HCT116 (cell line): Measurements from ENCODE around the gene MANEAL.

Source experiments
- CTCF ChIP-seq, 3 experiments: fragments of 200-600 bp in 1 of 3; sonication (generic) in 1 of 3; IDR thresholded peaks in 2 of 3; conservative IDR thresholded peaks in 1 of 3; 2 replicates each; pipeline ENCODE4 v1.5.1; 2012 to 2017; ENCODE audit warnings: low read depth in 2 of 3, low read length in 2 of 3, antibody characterized with exemption in 1 of 3, borderline replicate concordance in 1 of 3, control low read depth in 1 of 3, mild to moderate bottlenecking in 1 of 3, mixed read lengths in 1 of 3, mixed run types in 1 of 3, moderate library complexity in 1 of 3; ENCODE audit not compliant: insufficient read depth in 1 of 3
- MAX ChIP-seq: IDR thresholded peaks from 2 replicates; pipeline ENCODE4 v1.6.1; 2012
- POLR2A ChIP-seq: IDR thresholded peaks from 2 replicates; pipeline ENCODE4 v1.7.0; 2011; ENCODE audit warnings: borderline replicate concordance; ENCODE audit not compliant: insufficient read depth, insufficient read length; ENCODE audit errors: extremely low read depth
- YY1 ChIP-seq: IDR thresholded peaks from 2 replicates; pipeline ENCODE4 v1.6.1; 2011; ENCODE audit warnings: low read length, low read depth, moderate library complexity, mild to moderate bottlenecking; ENCODE audit not compliant: insufficient replicate concordance; ENCODE audit errors: extremely low read depth

DNA sequence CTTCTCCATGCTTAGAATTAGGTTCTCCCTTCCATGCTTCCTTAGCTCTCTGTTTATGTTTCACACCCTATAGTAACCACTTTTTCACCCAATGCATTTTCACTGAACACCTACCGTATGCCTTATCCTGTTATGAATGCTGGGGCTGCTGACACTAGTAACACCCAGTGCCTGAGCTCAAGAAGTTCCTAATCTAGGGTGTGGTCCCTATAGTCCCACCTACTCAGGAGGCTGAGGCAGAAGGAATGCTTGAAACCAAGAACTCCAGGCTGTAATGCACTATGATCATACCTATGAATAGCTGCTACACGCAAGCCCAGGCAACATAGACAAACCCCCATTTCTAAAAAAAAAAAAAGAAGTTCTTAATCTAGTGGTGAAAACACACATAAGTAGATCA lies 34.2 kb upstream of the MANEAL start:
- TF ChIP-seq CTCF (IDR thresholded peaks at IDR 0.05 in 2 of 3, conservative IDR thresholded peaks at IDR 0.05 in 1 of 3; ENCODE audit: borderline replicate concordance in 1 of 3, insufficient read depth in 1 of 3, low read depth in 2 of 3, low read length in 2 of 3) (no peak), POLR2A (no peak), MAX (no peak), YY1 (no peak)
